Natural killer cell (primary cell): Measurements from ENCODE around the gene TUT7. TPM values are rescaled to one million over a fixed set of nuclear protein-coding genes. Genes with fewer than 3 reads are reported as not detected.
A peak's percentile ranks its signal among the peaks of the same experiment; 100 is the strongest.

Experiments
- ATAC-seq, 3 donors: fragments of 150-1000 bp in 2 of 3; fragments of 200-7000 bp in 1 of 3; cut with Tn5 transposase; 1 replicate in 1 of 3; 2 replicates in 2 of 3; pipeline ENCODE4 v1.10.0; 2021; ENCODE audit warnings: mild to moderate bottlenecking in 2 of 3, moderate library complexity in 2 of 3
- DNase-seq, 2 donors: peaks; one replicate each; pipeline versions ENCODE4 v3.0.0 to v3.0.0-alpha.2; 2013 to 2021; ENCODE audit warnings: mixed read lengths in 1 of 2
- H3K27ac ChIP-seq: one replicate; pipeline ENCODE4 v1.5.1; 2013; ENCODE audit warnings: mild to moderate bottlenecking, low read length
- H3K27me3 ChIP-seq: one replicate; pipeline ENCODE4 v1.6.1; 2013; ENCODE audit warnings: low read length; ENCODE audit not compliant: control insufficient read depth, insufficient read depth
- H3K36me3 ChIP-seq: one replicate; pipeline ENCODE4 v1.6.1; 2013; ENCODE audit warnings: low read length; ENCODE audit not compliant: control insufficient read depth, insufficient read depth
- H3K4me1 ChIP-seq: one replicate; pipeline ENCODE4 v1.6.1; 2013; ENCODE audit warnings: low read length; ENCODE audit not compliant: control insufficient read depth, insufficient read depth
- H3K4me3 ChIP-seq: one replicate; pipeline ENCODE4 v1.5.1; 2013; ENCODE audit warnings: low read length
- H3K9me3 ChIP-seq: one replicate; pipeline ENCODE4 v1.6.1; 2013; ENCODE audit warnings: low read length; ENCODE audit not compliant: control insufficient read depth, insufficient read depth
- H3K27ac Mint-ChIP-seq, 2 donors: one replicate each; pipeline ENCODE4 v1.8.0; 2022; ENCODE audit warnings: mild to moderate bottlenecking in 2 of 2, mixed read lengths in 2 of 2, moderate library complexity in 1 of 2
- H3K27me3 Mint-ChIP-seq, 2 donors: one replicate each; pipeline ENCODE4 v1.8.0; 2022; ENCODE audit warnings: low read depth in 2 of 2, mixed read lengths in 2 of 2
- H3K36me3 Mint-ChIP-seq: one replicate; pipeline ENCODE4 v1.8.0; 2022; ENCODE audit warnings: mixed read lengths
- H3K4me1 Mint-ChIP-seq, 2 donors: one replicate each; pipeline ENCODE4 v1.8.0; 2022; ENCODE audit warnings: mixed read lengths in 2 of 2
- H3K4me3 Mint-ChIP-seq: one replicate; pipeline ENCODE4 v1.8.0; 2022; ENCODE audit warnings: mild to moderate bottlenecking, moderate library complexity, mixed read lengths
- H3K9me3 Mint-ChIP-seq, 2 donors: one replicate each; pipeline ENCODE4 v1.8.0; 2022; ENCODE audit warnings: mixed read lengths in 2 of 2
- CTCF ChIP-seq: fragments of 200-600 bp; IDR thresholded peaks from one replicate; pipeline ENCODE4 v1.8.0; 2022; ENCODE audit warnings: antibody characterized with exemption
- WGBS: methylation state at CpG from one replicate; pipeline ENCODE4 v1.1.7; 2013; ENCODE audit warnings: missing lambda C conversion rate; ENCODE audit not compliant: insufficient coverage; 5-methylcytosine and 5-hydroxymethylcytosine counted together
- intact Hi-C: fragments of 100-400 bp; cut with micrococcal nuclease; formaldehyde crosslinking; loops from one replicate; pipeline ENCODE4 v1.14.2; 2022
- total RNA-seq, 4 donors: library from RNA; stranded (reverse); fragments of 120-200 nt in 1 of 4; gene quantifications; one replicate each; pipeline versions ENCODE4 v1.2.3 to v1.2.4, GENCODE V29; 2013 to 2022

Gene TUT7
- total RNA-seq, 3 donors from 2014 or later (not counting 1 experiment from before 2014, with no cell fraction given) = 84.7 to 94.8 (median 85.6) TPM

DNA sequence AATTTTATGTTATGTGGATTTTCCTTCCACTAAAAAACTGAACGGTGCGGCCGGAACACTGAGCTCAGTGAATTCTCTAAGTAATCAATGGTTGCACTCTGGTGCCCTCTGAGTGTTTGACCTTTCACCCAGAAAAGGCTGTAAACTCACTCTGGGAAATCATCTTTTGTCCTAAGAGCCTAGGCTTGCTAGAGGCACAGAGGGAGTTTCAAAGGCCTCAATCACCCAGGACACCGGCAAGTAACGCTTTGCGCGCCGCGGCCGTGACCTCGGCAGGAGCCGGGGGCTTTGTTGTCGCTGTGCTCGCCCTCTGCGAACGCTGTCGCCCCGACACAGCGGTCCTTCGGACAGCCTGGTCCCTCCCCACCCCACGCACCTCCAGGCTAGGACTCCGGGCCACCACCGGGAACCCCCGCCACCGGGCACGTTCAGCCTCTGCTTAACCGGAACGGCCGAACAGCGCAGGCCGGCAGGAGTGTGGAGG lies 72.6 kb downstream of the TUT7 start:
- H3K27ac Mint-ChIP-seq = peak overlapping the region; percentile 95 to 98
- no peak for ATAC-seq
- Histone ChIP-seq H3K4me1 (peaks cover 17% of the 10 kb centered on the region), H3K36me3 (peaks cover 5% of the 10 kb centered on the region), H3K27me3 (no peaks in the 10 kb centered on the region), H3K27ac (peak overlapping the region; percentile 98), H3K9me3 (no peaks in the 10 kb centered on the region), H3K4me3 (peak overlapping the region; percentile 87)
- H3K9me3 Mint-ChIP-seq = no peaks in the 10 kb centered on the region
- intact Hi-C loops = loop anchor here (1.0 to 10.0 kb wide), 4 partner anchors 56 to 341 kb away; partner anchors contain the start of genes NAA35 and TUT7
- 2% methylated on average over 31 of the region's 31 CpGs for whole genome bisulfite sequencing
- no peak for TF ChIP-seq CTCF
- peak overlapping the region; percentile 93 for H3K4me3 Mint-ChIP-seq
- no peaks in the 10 kb centered on the region for H3K36me3 Mint-ChIP-seq
- DNase-seq = no peak
- H3K4me1 Mint-ChIP-seq = peaks cover 38 to 42% of the 10 kb centered on the region in 2 donors
- no peaks in the 10 kb centered on the region for H3K27me3 Mint-ChIP-seq

DNA sequence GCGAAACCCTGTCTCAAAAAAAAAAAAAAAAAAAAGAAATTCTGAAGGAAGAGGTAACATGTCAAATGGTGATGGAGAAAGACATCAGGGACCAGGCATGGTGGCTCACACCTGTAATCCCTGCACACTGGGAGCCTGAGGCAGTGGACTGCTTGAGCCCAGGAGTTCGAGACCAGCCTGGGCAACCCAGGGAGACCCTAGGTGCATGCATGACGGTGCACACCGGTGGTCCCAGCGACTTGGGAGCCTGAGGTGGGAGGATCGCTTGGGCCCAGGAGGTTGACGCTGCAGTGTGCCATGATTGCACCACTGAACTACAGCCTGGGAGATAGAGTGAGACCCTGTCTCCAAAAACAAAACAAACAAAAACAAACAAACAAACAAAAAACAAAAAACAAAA lies 73.6 kb downstream of the TUT7 start:
- Mint-ChIP-seq H3K27ac (peak overlapping the region; percentile 95 to 98), H3K27me3 (no peaks in the 10 kb centered on the region), H3K9me3 (no peaks in the 10 kb centered on the region), H3K4me1 (peaks cover 38 to 42% of the 10 kb centered on the region in 2 donors), H3K4me3 (peak overlapping the region; percentile 93), H3K36me3 (no peaks in the 10 kb centered on the region)
- no peak overlapping the region for H3K27ac ChIP-seq
- DNase-seq (no peak), ATAC-seq (no peak)
- 95% methylated on average over 6 of the region's 7 CpGs for WGBS
- H3K4me1 ChIP-seq = peaks cover 17% of the 10 kb centered on the region
- H3K9me3 ChIP-seq = no peaks in the 10 kb centered on the region
- no peak overlapping the region for H3K4me3 ChIP-seq
- peaks cover 3% of the 10 kb centered on the region for H3K36me3 ChIP-seq
- intact Hi-C loops = loop anchor here (5.0 to 10.0 kb wide), 2 partner anchors 57 to 76 kb away; no protein-coding TSS in a partner anchor
- no peak for TF ChIP-seq CTCF
- H3K27me3 ChIP-seq = no peaks in the 10 kb centered on the region

- intact Hi-C loops = loop anchor here (5.0 to 10.0 kb wide), 2 partner anchors 57 to 75 kb away; no protein-coding TSS in a partner anchor
- TF ChIP-seq CTCF = no peak
- H3K4me1 Mint-ChIP-seq = peaks cover 38 to 42% of the 10 kb centered on the region in 2 donors
Observed at GRCh38 chr9:86279839-86280238, 74.4 kb downstream of the TUT7 start.

GRCh38 chr9:86277072-86277471 lies 77.1 kb downstream of the TUT7 start:
- Mint-ChIP-seq H3K36me3 (peaks cover 5% of the 10 kb centered on the region), H3K4me3 (no peak overlapping the region), H3K27ac (peak overlapping the region in 1 of 2 donors; percentile 34), H3K4me1 (peaks cover 32 to 37% of the 10 kb centered on the region in 2 donors), H3K9me3 (no peaks in the 10 kb centered on the region), H3K27me3 (no peaks in the 10 kb centered on the region)
- DNase-seq (no peak), ATAC-seq (no peak)
- intact Hi-C loops = no loop called here
- Histone ChIP-seq H3K27ac (no peak overlapping the region), H3K27me3 (no peaks in the 10 kb centered on the region), H3K9me3 (no peaks in the 10 kb centered on the region), H3K36me3 (peaks cover 11% of the 10 kb centered on the region), H3K4me1 (peaks cover 9% of the 10 kb centered on the region), H3K4me3 (no peak overlapping the region)
- no peak for TF ChIP-seq CTCF
- 50% methylated on average over 1 of the region's 1 CpG for WGBS

More at GRCh38 chr9:86279839-86280238, 74.4 kb downstream of the TUT7 start:
- no peaks in the 10 kb centered on the region for H3K36me3 Mint-ChIP-seq
- H3K27ac Mint-ChIP-seq = peak overlapping the region; percentile 18 to 65
- WGBS = 93% methylated on average over 3 of the region's 3 CpGs
- Histone ChIP-seq H3K9me3 (no peaks in the 10 kb centered on the region), H3K27ac (no peak overlapping the region), H3K4me1 (peaks cover 17% of the 10 kb centered on the region), H3K27me3 (no peaks in the 10 kb centered on the region), H3K4me3 (no peak overlapping the region), H3K36me3 (peaks cover 3% of the 10 kb centered on the region)
- ATAC-seq = no peak
- DNase-seq = no peak
- H3K27me3 Mint-ChIP-seq = no peaks in the 10 kb centered on the region
- H3K9me3 Mint-ChIP-seq = no peaks in the 10 kb centered on the region
- H3K4me3 Mint-ChIP-seq = peak overlapping the region; percentile 71
